SH-SY5Y (cell line): ENCODE data around the gene A2M.

Experiments
- GATA2 ChIP-seq: IDR thresholded peaks from 2 replicates; pipeline ENCODE4 v1.6.1; 2011; ENCODE audit warnings: mild to moderate bottlenecking, low read depth, low read length
- GATA3 ChIP-seq: IDR thresholded peaks from 2 replicates; pipeline ENCODE4 v1.6.1; 2011; ENCODE audit warnings: low read depth, mild to moderate bottlenecking, low read length, moderate library complexity

DNA sequence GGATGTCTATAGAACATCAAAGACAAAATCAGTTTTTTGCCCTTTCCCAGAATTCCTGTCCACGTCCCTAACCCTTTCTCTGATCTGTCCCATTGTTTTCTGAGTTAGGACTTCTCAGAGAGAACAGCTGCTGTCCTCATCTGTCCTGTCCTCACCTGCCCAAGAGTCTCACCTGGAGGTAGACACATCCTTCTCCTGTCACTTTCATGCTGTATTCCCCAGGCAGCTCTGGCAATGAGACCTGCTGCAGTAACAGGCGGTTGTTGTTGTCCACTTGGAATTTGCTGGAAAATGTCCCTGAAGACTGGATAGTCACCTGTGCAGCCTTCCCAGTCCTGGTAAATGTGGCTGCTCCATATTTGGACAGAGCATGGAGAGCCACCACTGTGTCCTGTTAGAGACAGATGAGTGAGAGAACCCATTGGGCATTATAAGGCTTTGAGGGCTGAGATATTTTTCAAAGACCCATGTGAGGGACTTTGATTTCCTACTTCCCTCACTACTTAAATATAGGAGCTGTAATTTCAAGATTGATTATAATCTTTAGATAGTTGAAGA is 43.2 kb downstream of the A2M start:
- no peak for TF ChIP-seq GATA2
- no peak for TF ChIP-seq GATA3
